ENCODE results near the gene CELF3. TPM values are rescaled to one million over a fixed set of nuclear protein-coding genes. Genes with fewer than 3 reads are reported as not detected.
A peak's percentile ranks its signal among the peaks of the same experiment; 100 is the strongest.

CELF3 gene
- total RNA-seq, 1 donor from 2014 or later = not detected

- H3K4me3 ChIP-seq (ENCODE audit: low read depth, low read length) = no peak overlapping the region
- TF ChIP-seq, protein P1, sequence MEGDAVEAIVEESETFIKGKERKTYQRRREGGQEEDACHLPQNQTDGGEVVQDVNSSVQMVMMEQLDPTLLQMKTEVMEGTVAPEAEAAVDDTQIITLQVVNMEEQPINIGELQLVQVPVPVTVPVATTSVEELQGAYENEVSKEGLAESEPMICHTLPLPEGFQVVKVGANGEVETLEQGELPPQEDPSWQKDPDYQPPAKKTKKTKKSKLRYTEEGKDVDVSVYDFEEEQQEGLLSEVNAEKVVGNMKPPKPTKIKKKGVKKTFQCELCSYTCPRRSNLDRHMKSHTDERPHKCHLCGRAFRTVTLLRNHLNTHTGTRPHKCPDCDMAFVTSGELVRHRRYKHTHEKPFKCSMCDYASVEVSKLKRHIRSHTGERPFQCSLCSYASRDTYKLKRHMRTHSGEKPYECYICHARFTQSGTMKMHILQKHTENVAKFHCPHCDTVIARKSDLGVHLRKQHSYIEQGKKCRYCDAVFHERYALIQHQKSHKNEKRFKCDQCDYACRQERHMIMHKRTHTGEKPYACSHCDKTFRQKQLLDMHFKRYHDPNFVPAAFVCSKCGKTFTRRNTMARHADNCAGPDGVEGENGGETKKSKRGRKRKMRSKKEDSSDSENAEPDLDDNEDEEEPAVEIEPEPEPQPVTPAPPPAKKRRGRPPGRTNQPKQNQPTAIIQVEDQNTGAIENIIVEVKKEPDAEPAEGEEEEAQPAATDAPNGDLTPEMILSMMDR (conservative IDR thresholded peaks at IDR 0.05; ENCODE audit: low read depth, low read length) = no peak
- no peak for DNase-seq (ENCODE audit: low read depth)
Observed at GRCh38 chr1:151703813-151704212, 12.8 kb downstream of the CELF3 start.

DNA sequence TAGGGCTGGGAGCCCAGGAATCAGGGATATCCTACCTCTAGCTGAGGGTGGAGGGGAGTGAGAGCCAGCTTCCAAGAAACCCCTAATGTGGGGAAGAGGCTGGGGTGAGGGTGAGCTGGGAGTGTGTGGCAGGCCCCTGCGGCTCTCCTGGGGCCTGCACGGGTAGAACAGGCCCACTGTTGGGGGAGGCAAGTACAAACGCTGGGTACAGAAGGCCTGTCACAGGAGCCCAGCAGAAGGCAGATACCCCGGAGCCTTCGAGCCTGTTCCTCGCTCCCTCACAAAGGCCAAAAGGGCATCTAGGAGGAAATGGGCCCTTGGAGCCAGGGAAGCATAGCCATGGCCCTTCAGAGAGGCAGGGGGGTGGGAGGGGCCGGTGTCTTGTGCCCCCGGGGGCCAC, 13.7 kb downstream of the CELF3 start:
- DNase-seq (ENCODE audit: low read depth) = no peak
- H3K4me3 ChIP-seq (ENCODE audit: low read depth, low read length) = no peak overlapping the region
- TF ChIP-seq, protein P1 (conservative IDR thresholded peaks at IDR 0.05; ENCODE audit: low read depth, low read length) = no peak

- TF ChIP-seq, protein P1 (conservative IDR thresholded peaks at IDR 0.05; ENCODE audit: low read depth, low read length) = no peak
- H3K4me3 ChIP-seq (ENCODE audit: low read depth, low read length) = no peak overlapping the region
- no peak for DNase-seq (ENCODE audit: low read depth)
Observed at GRCh38 chr1:151701515-151701914, 15.1 kb downstream of the CELF3 start.

DNA sequence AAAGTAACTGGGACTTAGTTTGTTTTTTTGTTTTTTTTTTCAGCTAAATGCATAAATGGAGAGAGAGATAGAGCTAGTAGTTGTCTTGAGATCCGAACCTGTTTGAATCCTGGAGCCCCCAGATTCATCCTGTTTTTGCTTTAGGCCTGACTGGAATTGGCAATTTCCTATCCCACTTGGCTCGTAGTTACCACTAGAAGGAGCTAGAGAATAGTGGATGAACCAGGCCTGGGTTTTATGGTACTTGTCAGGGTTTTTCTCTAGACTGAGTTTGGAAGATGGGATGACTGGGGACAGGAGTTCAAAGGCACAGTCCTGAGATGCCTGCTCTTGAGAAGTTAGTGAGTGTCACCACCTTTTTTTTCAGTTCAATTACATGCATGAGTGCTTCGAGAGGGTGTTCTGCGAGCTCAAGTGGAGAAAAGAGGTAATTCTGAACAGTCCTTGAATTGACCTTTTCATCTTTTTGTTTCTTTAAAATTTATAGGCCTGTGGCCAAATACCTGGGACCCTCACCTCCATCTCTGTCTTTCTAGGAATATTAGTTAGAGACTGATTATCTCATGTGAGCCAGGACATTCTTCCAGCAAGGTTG, 23.4 kb downstream of the CELF3 start:
- no peak for DNase-seq (ENCODE audit: low read depth)
- TF ChIP-seq, protein P1 (conservative IDR thresholded peaks at IDR 0.05; ENCODE audit: low read depth, low read length) = peak; percentile 94
- no peak overlapping the region for H3K4me3 ChIP-seq (ENCODE audit: low read depth, low read length)

DNA sequence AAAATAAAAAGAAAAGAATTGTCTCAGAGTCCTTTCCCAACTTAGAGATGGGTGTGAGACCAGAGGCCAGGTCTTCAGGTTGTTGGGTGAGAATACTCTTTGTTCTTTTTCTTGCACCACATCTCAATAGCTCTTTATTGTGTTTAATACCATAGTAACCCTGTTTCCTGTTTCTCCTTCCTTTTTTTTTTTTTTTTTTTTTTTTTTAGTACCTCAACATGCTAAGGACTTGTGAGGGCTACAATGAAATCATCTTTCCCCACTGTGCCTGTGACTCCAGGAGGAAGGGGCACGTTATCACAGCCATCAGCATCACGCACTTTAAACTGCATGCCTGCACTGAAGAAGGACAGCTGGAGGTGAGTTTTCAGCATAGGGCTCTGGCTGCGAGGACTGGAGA, 24.4 kb downstream of the CELF3 start:
- H3K4me3 ChIP-seq (ENCODE audit: low read depth, low read length) = no peak overlapping the region
- TF ChIP-seq, protein P1 (conservative IDR thresholded peaks at IDR 0.05; ENCODE audit: low read depth, low read length) = no peak
- DNase-seq (ENCODE audit: low read depth) = no peak

DNA sequence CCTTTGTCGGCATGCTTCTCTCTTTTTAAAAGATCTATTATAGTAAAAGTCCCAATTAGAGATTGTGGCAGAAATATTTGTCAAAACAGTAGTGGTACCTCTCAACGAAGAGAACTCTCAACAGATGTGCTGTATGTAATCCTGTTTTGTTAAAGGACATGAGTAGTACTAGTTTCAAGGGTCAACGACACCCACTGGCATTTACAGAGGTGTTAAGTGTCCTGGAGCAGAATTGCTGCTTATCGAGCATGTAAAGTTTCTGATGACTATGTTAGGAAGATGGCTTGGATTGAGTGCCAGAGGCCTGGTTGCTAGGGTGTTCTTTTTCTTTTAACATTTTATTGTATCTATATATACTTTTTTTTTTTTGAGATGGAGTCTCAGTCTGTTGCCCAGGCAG, 27.1 kb downstream of the CELF3 start:
- H3K4me3 ChIP-seq (ENCODE audit: low read depth, low read length) = no peak overlapping the region
- no peak for DNase-seq (ENCODE audit: low read depth)
- TF ChIP-seq, protein P1 (conservative IDR thresholded peaks at IDR 0.05; ENCODE audit: low read depth, low read length) = no peak

DNA sequence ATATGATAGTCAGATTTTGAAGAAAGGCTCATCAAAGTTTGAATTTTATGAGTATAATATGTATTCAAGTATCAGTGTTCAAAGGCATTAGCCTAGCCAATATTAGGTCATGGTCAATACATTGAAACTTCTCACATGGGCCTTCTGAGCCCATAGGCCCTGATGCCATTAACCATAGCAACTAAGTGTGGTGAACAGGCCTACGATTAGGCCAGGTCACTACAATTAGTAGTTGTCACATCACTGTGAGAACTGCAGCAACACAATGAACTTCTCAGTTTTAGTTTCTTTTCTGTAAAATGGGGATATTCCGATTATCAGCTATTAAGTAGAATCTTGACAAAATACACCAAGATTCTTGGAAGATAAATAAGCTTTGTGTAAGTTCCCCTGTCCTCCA, 30.0 kb downstream of the CELF3 start:
- DNase-seq (ENCODE audit: low read depth) = no peak
- H3K4me3 ChIP-seq (ENCODE audit: low read depth, low read length) = no peak overlapping the region
- TF ChIP-seq, protein P1 (conservative IDR thresholded peaks at IDR 0.05; ENCODE audit: low read depth, low read length) = no peak
